HepG2 (cell line): ENCODE results near the gene YY1. TPM values are rescaled to one million over a fixed set of nuclear protein-coding genes. Genes with fewer than 3 reads are reported as not detected.
A peak's percentile ranks its signal among the peaks of the same experiment; 100 is the strongest.

Source experiments
- ATF5 ChIP-seq: sonication (generic); formaldehyde crosslinking; IDR thresholded peaks from 2 replicates; pipeline ENCODE4 v1.4.0; 2020; ENCODE audit warnings: mild to moderate bottlenecking, low read depth, missing genetic modification reagents
- ATRX ChIP-seq: sonication (generic); formaldehyde crosslinking; IDR thresholded peaks from 2 replicates; pipeline ENCODE4 v1.4.0; 2020; ENCODE audit warnings: missing genetic modification reagents, borderline replicate concordance
- BHLHE40 ChIP-seq: IDR thresholded peaks from 2 replicates; pipeline ENCODE4 v1.6.1; 2011; ENCODE audit warnings: low read length, improper control_type of control experiment
- DMTF1 ChIP-seq: sonication (generic); formaldehyde crosslinking; IDR thresholded peaks from 2 replicates; pipeline ENCODE4 v1.4.0; 2020; ENCODE audit warnings: mild to moderate bottlenecking, missing genetic modification reagents
- HNRNPH1 ChIP-seq: fragments of 200-400 bp; formaldehyde crosslinking; optimal IDR thresholded peaks from 2 replicates; pipeline ENCODE3; 2017; ENCODE audit warnings: mild to moderate bottlenecking, low read depth, low read length
- KDM1A ChIP-seq: IDR thresholded peaks from 2 replicates; pipeline ENCODE4 v1.6.1; 2016; ENCODE audit warnings: missing compliant biosample characterization
- NKX3-1 ChIP-seq: sonication (generic); formaldehyde crosslinking; IDR thresholded peaks from 2 replicates; pipeline ENCODE4 v1.5.0; 2020; ENCODE audit warnings: missing genetic modification reagents
- REXO4 ChIP-seq: sonication (generic); formaldehyde crosslinking; IDR thresholded peaks from 2 replicates; pipeline ENCODE4 v1.8.0; 2022; ENCODE audit warnings: missing genetic modification reagents, mild to moderate bottlenecking, borderline replicate concordance
- RXRA ChIP-seq: sonication (generic); formaldehyde crosslinking; IDR thresholded peaks from 2 replicates; pipeline ENCODE4 v1.5.1; 2020; ENCODE audit warnings: missing genetic modification reagents
- SKIL ChIP-seq: sonication (generic); formaldehyde crosslinking; IDR thresholded peaks from 2 replicates; pipeline ENCODE4 v1.8.0; 2022; ENCODE audit warnings: missing genetic modification reagents, mild to moderate bottlenecking, moderate library complexity, borderline replicate concordance
- STAT6 ChIP-seq: sonication (generic); formaldehyde crosslinking; IDR thresholded peaks from 2 replicates; pipeline ENCODE4 v1.4.0; 2020; ENCODE audit warnings: missing genetic modification reagents, mild to moderate bottlenecking, borderline replicate concordance
- ZBTB3 ChIP-seq: sonication (generic); formaldehyde crosslinking; IDR thresholded peaks from 2 replicates; pipeline ENCODE4 v1.4.0; 2020; ENCODE audit warnings: low read depth, mild to moderate bottlenecking, moderate library complexity, missing genetic modification reagents, borderline replicate concordance
- ZFP37 ChIP-seq: sonication (generic); formaldehyde crosslinking; IDR thresholded peaks from 2 replicates; pipeline ENCODE4 v1.4.0; 2020; ENCODE audit warnings: missing genetic modification reagents, borderline replicate concordance
- ZNF333 ChIP-seq: sonication (generic); formaldehyde crosslinking; IDR thresholded peaks from 2 replicates; pipeline ENCODE4 v1.4.0; 2020; ENCODE audit warnings: mild to moderate bottlenecking, missing genetic modification reagents, borderline replicate concordance
- ZNF564 ChIP-seq: sonication (generic); formaldehyde crosslinking; IDR thresholded peaks from 2 replicates; pipeline ENCODE4 v1.8.1; 2023; ENCODE audit warnings: mild to moderate bottlenecking, missing genetic modification reagents
- polyA plus RNA-seq, 8 experiments: library from polyadenylated mRNA; depleted of rRNA in 3 of 8; stranded (reverse) in 7 of 8; unstranded in 1 of 8; fragments of >200 nt; fragmentation: Illumina TruSeq in 4 of 8; extraction: Trizol in 4 of 8; gene quantifications; 2 replicates each; pipeline versions ENCODE4 v1.2.1 to v1.2.3, GENCODE V29; 2011 to 2016; ENCODE audit warnings: low read depth in 4 of 8, missing spikeins in 1 of 8, mixed read lengths in 1 of 8; ENCODE audit not compliant: insufficient read depth in 1 of 8
- total RNA-seq, 5 experiments: library from RNA; depleted of rRNA; stranded (reverse); fragments of >200 nt; fragmentation: Illumina TruSeq; extraction: Trizol; gene quantifications; 2 replicates each; pipeline ENCODE4 v1.2.3, GENCODE V29; 2016; ENCODE audit warnings: low read depth in 1 of 5
- TF ChIP-seq, protein P1 (sequence below): sonication (generic); formaldehyde crosslinking; IDR thresholded peaks from 2 replicates; pipeline ENCODE4 v1.4.0; 2020; ENCODE audit warnings: missing genetic modification reagents
- TF ChIP-seq, protein P2 (sequence below): sonication (generic); formaldehyde crosslinking; IDR thresholded peaks from 2 replicates; pipeline ENCODE4 v1.4.0; 2020; ENCODE audit warnings: missing genetic modification reagents, borderline replicate concordance

The YY1 gene
- total and polyA plus RNA-seq, 2 of the 13 experiments (the other 11 are each of a cell fraction or from before 2014, with no cell fraction given) = 29.4 to 68.1 TPM

DNA sequence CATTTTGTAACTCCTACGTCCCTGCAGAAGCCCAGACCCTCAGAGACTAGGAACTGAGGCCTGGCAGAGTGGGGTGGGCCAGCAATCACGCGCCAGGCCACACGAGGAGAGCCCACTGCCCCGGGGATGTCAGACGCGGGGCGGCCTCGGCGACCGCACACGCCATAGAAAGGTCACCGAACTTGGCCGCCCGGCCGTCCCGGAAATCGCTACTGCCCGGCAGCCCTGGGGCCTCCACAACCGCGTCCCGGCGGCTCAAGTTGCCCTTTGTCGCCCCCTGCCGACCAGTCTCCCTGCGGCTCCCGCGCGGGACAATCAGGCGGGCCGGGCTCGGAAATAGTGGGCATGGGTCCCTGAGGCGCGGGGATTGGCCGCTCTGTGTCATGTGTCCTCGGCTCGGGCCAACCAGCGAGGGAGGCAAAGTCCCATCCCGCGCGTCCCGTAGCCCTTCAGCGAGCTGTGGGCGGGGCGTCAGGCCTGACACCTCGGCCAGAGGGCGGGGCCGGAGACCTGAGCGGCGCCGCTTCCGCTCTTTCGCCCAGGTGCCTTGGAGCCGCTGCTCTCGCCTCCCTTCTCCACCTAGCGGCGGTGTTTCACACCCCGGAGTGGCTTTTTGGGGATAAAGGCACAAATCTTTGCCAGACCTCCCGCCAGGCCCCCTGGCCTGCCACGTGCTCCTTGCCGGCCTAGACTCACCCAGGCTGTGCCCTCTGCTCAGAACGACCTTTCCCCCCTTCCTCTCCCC lies 46.1 kb upstream of the YY1 start (continued):
- TF ChIP-seq BHLHE40 (no peak), NKX3-1 (no peak; the same call in 1 of the 2 replicates), KDM1A (no peak), HNRNPH1 (no peak), ZFP37 (CRISPR knock-in tag) (peak; percentile 6; the same call in 1 of the 2 replicates), ZNF333 (CRISPR knock-in tag) (peak; percentile 86; the same call in 1 of the 2 replicates), ZBTB3 (CRISPR knock-in tag) (peak; percentile 61; the same call in 1 of the 2 replicates), ATF5 (CRISPR knock-in tag) (no peak), SKIL (CRISPR knock-in tag) (peak; percentile 16; the same call in 1 of the 2 replicates), STAT6 (CRISPR knock-in tag) (peak; percentile 84; the same call in 1 of the 2 replicates), ATRX (CRISPR knock-in tag) (no peak), ZNF564 (CRISPR knock-in tag) (peak; percentile 68; the same call in 1 of the 2 replicates), RXRA (CRISPR knock-in tag) (peak; percentile 93), DMTF1 (CRISPR knock-in tag) (no peak), REXO4 (CRISPR knock-in tag) (no peak)
- TF ChIP-seq, protein P1, sequence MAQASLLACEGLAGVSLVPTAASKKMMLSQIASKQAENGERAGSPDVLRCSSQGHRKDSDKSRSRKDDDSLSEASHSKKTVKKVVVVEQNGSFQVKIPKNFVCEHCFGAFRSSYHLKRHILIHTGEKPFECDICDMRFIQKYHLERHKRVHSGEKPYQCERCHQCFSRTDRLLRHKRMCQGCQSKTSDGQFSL = peak; percentile 46; the same call in 1 of the 2 replicates
- TF ChIP-seq, protein P2, sequence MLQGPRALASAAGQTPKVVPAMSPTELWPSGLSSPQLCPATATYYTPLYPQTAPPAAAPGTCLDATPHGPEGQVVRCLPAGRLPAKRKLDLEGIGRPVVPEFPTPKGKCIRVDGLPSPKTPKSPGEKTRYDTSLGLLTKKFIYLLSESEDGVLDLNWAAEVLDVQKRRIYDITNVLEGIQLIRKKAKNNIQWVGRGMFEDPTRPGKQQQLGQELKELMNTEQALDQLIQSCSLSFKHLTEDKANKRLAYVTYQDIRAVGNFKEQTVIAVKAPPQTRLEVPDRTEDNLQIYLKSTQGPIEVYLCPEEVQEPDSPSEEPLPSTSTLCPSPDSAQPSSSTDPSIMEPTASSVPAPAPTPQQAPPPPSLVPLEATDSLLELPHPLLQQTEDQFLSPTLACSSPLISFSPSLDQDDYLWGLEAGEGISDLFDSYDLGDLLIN = peak; percentile 77; the same call in 1 of the 2 replicates
